Measurements from ENCODE around the gene RASGEF1C. TPM values are rescaled to one million over a fixed set of nuclear protein-coding genes. Genes with fewer than 3 reads are reported as not detected.

The RASGEF1C gene
- total and polyA plus RNA-seq, 5 experiments from 2014 or later, result not detected

- no peak overlapping the region for H3K4me3 Mint-ChIP-seq
- peaks cover 0 to 6% (median 0%) of the 10 kb centered on the region in 4 donors for H3K4me1 Mint-ChIP-seq
- H3K27ac Mint-ChIP-seq, result no peak overlapping the region
- H3K9me3 Mint-ChIP-seq, result peaks cover 0 to 18% (median 4%) of the 10 kb centered on the region in 9 donors
- H3K27me3 Mint-ChIP-seq, result peaks cover 7 to 27% (median 15%) of the 10 kb centered on the region in 5 donors
- H3K36me3 Mint-ChIP-seq, result peaks cover 0 to 11% (median 0%) of the 10 kb centered on the region in 3 donors
- DNase-seq (no peak), ATAC-seq (no peak)
- POLR2A ChIA-PET, result no interaction called here
Observed at GRCh38 chr5:180160789-180161188, 48.2 kb downstream of the RASGEF1C start.

- peaks cover 0 to 6% (median 0%) of the 10 kb centered on the region in 4 donors for H3K4me1 Mint-ChIP-seq
- H3K36me3 Mint-ChIP-seq, result peaks cover 0 to 11% (median 0%) of the 10 kb centered on the region in 3 donors
- no peak overlapping the region for H3K4me3 Mint-ChIP-seq
- peaks cover 0 to 18% (median 4%) of the 10 kb centered on the region in 9 donors for H3K9me3 Mint-ChIP-seq
- DNase-seq (no peak), ATAC-seq (no peak)
- POLR2A ChIA-PET, result no interaction called here
- no peak overlapping the region for H3K27ac Mint-ChIP-seq
- H3K27me3 Mint-ChIP-seq, result peaks cover 7 to 27% (median 19%) of the 10 kb centered on the region in 5 donors
Observed at GRCh38 chr5:180160215-180160614, 48.8 kb downstream of the RASGEF1C start.

GRCh38 chr5:180159756-180160155 is 49.3 kb downstream of the RASGEF1C start:
- H3K9me3 Mint-ChIP-seq, result peaks cover 0 to 13% (median 4%) of the 10 kb centered on the region in 9 donors
- no peak overlapping the region for H3K4me3 Mint-ChIP-seq
- DNase-seq (no peak), ATAC-seq (no peak)
- H3K27ac Mint-ChIP-seq, result no peak overlapping the region
- H3K27me3 Mint-ChIP-seq, result peaks cover 7 to 25% (median 19%) of the 10 kb centered on the region in 5 donors
- peaks cover 0 to 9% (median 0%) of the 10 kb centered on the region in 3 donors for H3K36me3 Mint-ChIP-seq
- POLR2A ChIA-PET, result no interaction called here
- peaks cover 0 to 6% (median 0%) of the 10 kb centered on the region in 4 donors for H3K4me1 Mint-ChIP-seq

- H3K27me3 Mint-ChIP-seq, result peaks cover 9 to 24% (median 19%) of the 10 kb centered on the region in 5 donors
- H3K36me3 Mint-ChIP-seq, result peaks cover 0 to 5% (median 0%) of the 10 kb centered on the region in 3 donors
- no peak overlapping the region for H3K4me3 Mint-ChIP-seq
- DNase-seq (no peak), ATAC-seq (no peak)
- H3K27ac Mint-ChIP-seq, result no peak overlapping the region
- H3K4me1 Mint-ChIP-seq, result peaks cover 0 to 6% (median 0%) of the 10 kb centered on the region in 4 donors
- H3K9me3 Mint-ChIP-seq, result peaks cover 0 to 11% (median 4%) of the 10 kb centered on the region in 9 donors
- POLR2A ChIA-PET, result no interaction called here
Observed at GRCh38 chr5:180157866-180158265, 51.1 kb downstream of the RASGEF1C start.

- Mint-ChIP-seq H3K27ac (no peak overlapping the region), H3K36me3 (peaks cover 0 to 5% (median 0%) of the 10 kb centered on the region in 3 donors), H3K4me1 (peaks cover 0 to 4% (median 0%) of the 10 kb centered on the region in 4 donors), H3K4me3 (no peak overlapping the region), H3K27me3 (peaks cover 9 to 19% (median 16%) of the 10 kb centered on the region in 5 donors), H3K9me3 (peaks cover 0 to 14% (median 4%) of the 10 kb centered on the region in 9 donors)
- POLR2A ChIA-PET, result no interaction called here
- ATAC-seq (no peak), DNase-seq (no peak)
Observed at GRCh38 chr5:180156141-180156540, 52.9 kb downstream of the RASGEF1C start.

- DNase-seq, result no peak
- peaks cover 0 to 5% (median under 1%) of the 10 kb centered on the region in 3 donors for H3K36me3 Mint-ChIP-seq
Observed at GRCh38 chr5:180155365-180155926, 53.6 kb downstream of the RASGEF1C start.

GRCh38 chr5:180154821-180155364 is 54.1 kb downstream of the RASGEF1C start:
- DNase-seq, result no peak
- POLR2A ChIA-PET, result no interaction called here

More at GRCh38 chr5:180155365-180155926, 53.6 kb downstream of the RASGEF1C start:
- Mint-ChIP-seq H3K27me3 (peaks cover 7 to 14% (median 11%) of the 10 kb centered on the region in 5 donors), H3K27ac (no peak overlapping the region), H3K4me3 (no peak overlapping the region), H3K4me1 (no peaks in the 10 kb centered on the region), H3K9me3 (peaks cover 0 to 18% (median 4%) of the 10 kb centered on the region in 9 donors)
- POLR2A ChIA-PET, result no interaction called here
- ATAC-seq, result no peak

GRCh38 chr5:180153991-180154390 is 55.0 kb downstream of the RASGEF1C start:
- Mint-ChIP-seq H3K4me3 (no peak overlapping the region), H3K4me1 (no peaks in the 10 kb centered on the region), H3K27me3 (peaks cover 10 to 21% (median 12%) of the 10 kb centered on the region in 5 donors), H3K9me3 (peaks cover 0 to 32% (median 14%) of the 10 kb centered on the region in 9 donors), H3K36me3 (peaks cover 0 to 15% (median 9%) of the 10 kb centered on the region in 3 donors), H3K27ac (no peak overlapping the region)
- no peak for ATAC-seq
- no peak for DNase-seq
- POLR2A ChIA-PET, result no interaction called here

More at GRCh38 chr5:180154821-180155364, 54.1 kb downstream of the RASGEF1C start:
- peaks cover 0 to 10% (median 6%) of the 10 kb centered on the region in 3 donors for H3K36me3 Mint-ChIP-seq
- no peak for ATAC-seq
- no peaks in the 10 kb centered on the region for H3K4me1 Mint-ChIP-seq
- H3K9me3 Mint-ChIP-seq, result peaks cover 0 to 23% (median 9%) of the 10 kb centered on the region in 9 donors
- no peak overlapping the region for H3K4me3 Mint-ChIP-seq
- no peak overlapping the region for H3K27ac Mint-ChIP-seq
- H3K27me3 Mint-ChIP-seq, result peaks cover 7 to 16% (median 13%) of the 10 kb centered on the region in 5 donors

GRCh38 chr5:180153099-180153498 is 55.9 kb downstream of the RASGEF1C start:
- DNase-seq, result no peak
- no peaks in the 10 kb centered on the region for H3K4me1 Mint-ChIP-seq

GRCh38 chr5:180143656-180144364 is 65.2 kb downstream of the RASGEF1C start:
- peaks cover 0 to 15% (median 2%) of the 10 kb centered on the region in 3 donors for H3K36me3 Mint-ChIP-seq
- POLR2A ChIA-PET, result no interaction called here
- H3K4me1 Mint-ChIP-seq, result peaks cover 0 to 1% (median 0%) of the 10 kb centered on the region in 4 donors
- no peak overlapping the region for H3K27ac Mint-ChIP-seq
- H3K27me3 Mint-ChIP-seq, result peaks cover 11 to 40% (median 22%) of the 10 kb centered on the region in 5 donors
- DNase-seq (no peak), ATAC-seq (no peak)
- H3K4me3 Mint-ChIP-seq, result no peak overlapping the region
- peaks cover 0 to 32% (median 25%) of the 10 kb centered on the region in 9 donors for H3K9me3 Mint-ChIP-seq

More at GRCh38 chr5:180153099-180153498, 55.9 kb downstream of the RASGEF1C start:
- Mint-ChIP-seq H3K27me3 (peaks cover 10 to 21% (median 13%) of the 10 kb centered on the region in 5 donors), H3K27ac (no peak overlapping the region), H3K36me3 (peaks cover 0 to 15% (median 9%) of the 10 kb centered on the region in 3 donors), H3K9me3 (peaks cover 0 to 39% (median 19%) of the 10 kb centered on the region in 9 donors), H3K4me3 (no peak overlapping the region)
- POLR2A ChIA-PET, result no interaction called here
- no peak for ATAC-seq

- H3K27me3 Mint-ChIP-seq, result peaks cover 13 to 48% (median 23%) of the 10 kb centered on the region in 5 donors
- H3K9me3 Mint-ChIP-seq, result peaks cover 0 to 26% (median 19%) of the 10 kb centered on the region in 9 donors
- H3K27ac Mint-ChIP-seq, result no peak overlapping the region
- POLR2A ChIA-PET, result no interaction called here
- H3K4me1 Mint-ChIP-seq, result peaks cover 0 to 1% (median 0%) of the 10 kb centered on the region in 4 donors
- no peak for ATAC-seq
- peaks cover 0 to 15% (median 2%) of the 10 kb centered on the region in 3 donors for H3K36me3 Mint-ChIP-seq
- DNase-seq, result no peak
- H3K4me3 Mint-ChIP-seq, result no peak overlapping the region
Observed at GRCh38 chr5:180142824-180143610, 66.0 kb downstream of the RASGEF1C start.

All from naive thymus-derived CD8-positive, alpha-beta T cell (primary cell).